CD4-positive, alpha-beta T cell treated with Interleukin-15 for 4 hours (primary cell): ENCODE measurements around the gene LGALS8.

Experiments
- DNase-seq: peaks from one replicate; pipeline ENCODE4 v3.0.0-alpha.2; 2020; ENCODE audit warnings: low spot score

LGALS8 gene

DNA sequence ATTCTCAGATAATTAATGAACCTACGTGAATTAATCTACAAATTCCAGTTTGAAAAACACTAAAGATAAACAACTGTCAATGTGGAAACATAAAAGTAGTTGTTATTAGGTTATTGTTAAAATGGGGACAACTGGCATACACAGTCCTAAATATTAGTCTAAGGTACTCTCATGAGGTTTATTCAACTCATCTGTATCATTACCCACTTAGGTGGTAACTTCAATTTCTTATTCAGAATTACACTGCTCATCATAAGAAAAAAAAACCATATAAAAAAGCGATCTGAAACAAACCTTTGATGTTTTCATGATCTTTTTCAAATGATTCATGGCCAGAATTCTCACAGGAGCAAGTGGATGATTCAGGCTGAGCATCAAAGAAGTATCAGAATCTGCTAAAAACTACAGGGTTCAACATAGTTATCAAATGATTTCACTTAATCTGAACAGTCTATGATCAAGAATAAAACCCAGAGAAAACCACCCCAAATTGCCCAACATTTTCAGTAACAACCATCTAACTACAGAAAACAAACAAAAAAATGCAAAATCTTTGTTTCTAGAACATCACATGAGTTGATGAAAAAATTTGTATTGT lies 66.9 kb downstream of the LGALS8 start:
- no peak for DNase-seq

DNA sequence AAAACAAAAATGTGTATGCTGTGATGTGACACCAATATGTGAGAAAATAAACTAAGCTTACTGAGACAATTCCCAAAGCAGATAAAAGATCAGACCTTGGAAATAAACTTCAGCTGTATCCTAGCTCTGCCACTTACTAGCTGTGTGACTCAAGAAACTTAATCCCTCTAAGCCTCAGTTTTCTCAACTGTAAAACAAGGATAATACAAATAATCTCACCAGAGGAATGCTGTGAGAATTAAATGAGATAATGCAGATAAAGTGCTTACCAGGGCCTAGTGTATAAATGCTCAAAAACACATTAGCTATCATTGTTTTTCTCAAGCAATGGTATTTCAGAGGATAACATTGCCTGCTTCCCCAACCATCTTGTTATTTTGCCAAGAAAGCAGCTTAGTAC lies 78.4 kb downstream of the LGALS8 start:
- no peak for DNase-seq
